Measurements from ENCODE around the gene LHX3.

LHX3 gene

DNA sequence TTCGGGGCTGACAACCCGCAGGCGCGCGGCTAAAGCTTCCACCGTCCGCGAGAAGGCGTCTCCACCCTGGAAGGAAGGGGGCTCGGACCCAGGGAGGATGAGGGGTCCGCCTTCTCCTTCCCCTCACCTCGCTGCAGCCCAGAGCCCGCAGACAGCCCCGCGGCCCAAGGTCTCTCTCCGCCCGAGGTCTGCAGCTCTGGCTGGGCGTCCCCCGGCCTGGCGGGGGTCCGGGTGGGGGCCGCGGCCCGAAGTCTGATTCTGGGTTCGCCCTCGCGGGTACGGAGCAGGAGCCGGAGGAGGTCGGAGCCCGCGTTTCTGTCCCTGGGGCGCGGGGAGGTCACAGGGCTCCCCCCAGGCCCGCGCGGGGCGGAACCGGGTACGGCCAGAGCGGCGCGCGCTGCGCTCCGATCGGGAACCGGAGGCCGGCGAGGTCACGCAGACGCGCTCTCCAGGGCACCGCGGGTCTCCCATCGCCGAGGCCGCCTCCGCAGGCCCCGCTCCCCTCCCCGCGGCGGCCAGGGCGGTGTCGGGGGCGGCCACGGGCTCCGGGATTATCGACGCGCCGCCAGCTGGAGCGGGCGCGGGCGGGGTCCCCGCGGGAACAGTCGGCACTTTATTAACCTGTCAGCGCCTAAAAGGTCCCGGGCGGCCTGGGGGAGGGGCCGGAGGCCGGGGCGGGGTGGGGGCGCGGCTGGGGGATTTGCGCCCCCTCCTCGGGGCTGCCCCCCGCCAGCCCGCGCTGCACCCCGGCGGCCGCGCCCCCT is 11.6 kb downstream of the LHX3 start:
- DNase-seq (ENCODE audit: low spot score): no peak

DNA sequence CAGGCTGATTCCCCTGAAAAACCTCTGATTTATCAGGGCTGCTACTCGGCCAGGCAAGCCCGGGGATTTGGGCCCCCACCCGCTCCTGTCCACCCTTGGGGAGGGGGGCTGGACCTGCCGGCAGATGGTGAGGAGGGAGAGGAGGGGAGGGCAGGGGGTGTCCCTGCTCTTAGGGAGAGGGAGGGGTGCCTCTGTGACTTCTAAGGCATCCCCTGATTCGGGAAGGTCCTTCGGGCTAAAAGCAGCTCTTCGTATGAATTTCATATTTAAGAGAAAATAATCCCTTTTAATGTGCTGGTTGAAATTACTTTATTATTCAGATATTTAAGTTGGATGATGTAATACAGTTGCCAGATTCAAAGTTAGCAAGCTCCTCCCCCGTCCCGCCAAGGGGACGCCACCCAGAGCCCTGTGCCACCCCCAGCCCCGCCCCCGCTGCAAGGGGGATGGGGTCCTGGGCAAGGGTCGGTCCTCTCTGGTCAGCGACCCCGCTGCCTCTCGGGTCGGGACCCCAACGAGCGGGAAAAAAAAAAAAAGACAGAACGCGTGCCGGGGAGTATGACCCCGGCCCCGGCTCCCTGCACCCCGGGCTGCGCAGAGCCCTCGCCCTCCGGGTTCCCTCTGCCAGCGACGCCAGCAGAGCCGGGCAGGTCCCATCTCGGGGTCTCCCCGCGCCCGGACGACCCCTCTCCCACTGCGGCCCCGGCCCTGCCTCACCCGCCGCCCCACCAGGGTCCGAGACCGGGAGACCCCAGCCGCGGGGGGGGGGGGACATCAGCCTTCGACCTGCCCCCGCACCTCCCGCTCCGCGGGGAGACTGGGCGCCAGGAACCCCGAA is 12.4 kb downstream of the LHX3 start:
- no peak for DNase-seq (ENCODE audit: low spot score)

DNA sequence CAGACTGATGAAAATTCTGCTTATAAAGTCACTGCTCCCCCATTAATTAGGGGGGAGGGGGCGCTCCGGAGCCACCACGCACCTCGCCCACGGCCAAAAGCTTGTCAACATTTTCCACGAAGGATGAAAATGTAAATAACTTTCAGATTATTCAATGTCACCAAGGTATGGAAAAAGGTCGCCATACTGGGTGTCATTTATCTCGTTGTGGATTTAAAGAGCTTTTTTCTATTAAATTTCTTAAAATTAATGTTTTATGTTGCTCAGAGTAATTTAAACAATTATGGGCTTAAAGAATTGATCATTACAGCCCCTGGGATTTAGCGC is 13.0 kb downstream of the LHX3 start:
- no peak for DNase-seq (ENCODE audit: low spot score)

DNA sequence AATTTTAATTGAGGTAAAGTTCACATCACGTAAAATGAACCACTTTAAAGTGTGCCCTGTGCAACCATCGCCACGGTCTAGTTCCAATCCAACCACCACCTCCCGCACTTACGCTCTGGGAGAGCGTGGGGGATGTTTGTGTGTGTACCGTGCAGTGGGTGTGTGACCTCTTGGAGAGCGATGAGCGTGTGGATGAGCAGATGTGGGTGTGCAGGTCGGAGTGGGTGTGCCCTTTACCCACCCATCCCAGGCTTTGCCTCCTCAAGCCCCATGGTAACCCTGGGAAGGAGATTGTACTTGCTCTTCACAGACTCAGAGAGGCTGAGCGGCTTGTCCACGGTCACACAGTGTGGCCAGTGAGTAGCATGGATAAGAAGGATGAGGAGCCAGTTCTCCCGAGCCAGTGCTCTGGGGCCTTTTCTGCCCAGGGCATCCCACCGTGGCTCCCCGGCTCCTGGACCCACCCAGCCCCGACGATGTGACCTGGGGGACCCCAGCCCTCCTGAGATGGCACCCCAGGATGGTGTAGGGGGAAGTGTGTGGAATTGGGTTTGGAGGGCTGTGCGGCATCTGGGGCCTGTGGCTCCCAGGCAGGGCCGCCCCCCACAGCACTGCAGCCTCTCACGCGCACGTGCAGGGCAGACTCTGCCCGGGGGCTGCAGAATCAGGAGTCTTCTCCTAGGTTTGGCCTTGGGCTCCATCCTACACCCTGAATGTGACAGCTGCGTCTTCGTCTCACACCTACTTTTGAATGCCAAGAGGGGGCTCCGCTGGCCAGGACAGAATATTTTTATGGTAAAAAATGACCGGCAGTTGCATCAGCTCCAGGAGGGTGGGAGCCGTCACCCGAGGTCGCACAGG is 13.6 kb downstream of the LHX3 start:
- no peak for DNase-seq (ENCODE audit: low spot score)

DNA sequence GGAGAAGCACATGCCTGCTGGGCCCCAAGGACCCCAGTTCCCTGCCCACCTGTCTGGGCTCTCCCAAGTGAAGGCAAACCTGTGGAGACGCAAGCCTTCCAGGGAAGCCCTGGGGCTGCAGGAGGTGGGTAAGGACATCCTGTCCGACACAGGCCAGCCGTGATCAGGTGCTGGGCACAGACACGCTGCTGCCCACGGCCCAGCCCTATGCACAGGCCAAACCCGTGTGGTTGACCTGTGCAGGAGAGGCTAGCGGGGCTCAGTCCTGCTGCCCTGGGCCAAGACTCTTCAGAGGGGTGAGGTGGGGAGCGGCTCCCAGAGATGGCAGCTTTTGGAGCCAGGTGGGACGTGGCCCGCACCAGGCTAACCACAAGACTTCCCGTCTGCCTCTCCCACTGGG is 14.3 kb downstream of the LHX3 start:
- no peak for DNase-seq (ENCODE audit: low spot score)

DNA sequence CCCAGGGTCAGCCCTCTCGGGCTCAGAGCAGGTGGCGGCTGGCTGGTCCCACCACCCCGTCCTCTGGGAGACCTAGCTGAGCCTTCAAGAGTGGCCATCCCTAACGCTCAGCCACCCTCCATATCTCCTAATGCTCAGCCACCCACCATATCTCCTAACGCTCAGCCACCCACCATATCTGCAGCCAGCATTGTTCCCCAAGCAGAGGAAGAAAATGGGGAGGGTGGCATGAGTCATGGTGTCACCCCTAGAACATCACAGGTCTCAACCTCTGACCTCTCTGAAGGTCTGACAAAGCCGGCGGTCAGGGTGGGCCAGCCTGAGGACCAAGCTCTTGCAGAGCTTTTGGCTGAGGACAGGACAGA is 14.7 kb downstream of the LHX3 start:
- DNase-seq (ENCODE audit: low spot score): no peak

DNA sequence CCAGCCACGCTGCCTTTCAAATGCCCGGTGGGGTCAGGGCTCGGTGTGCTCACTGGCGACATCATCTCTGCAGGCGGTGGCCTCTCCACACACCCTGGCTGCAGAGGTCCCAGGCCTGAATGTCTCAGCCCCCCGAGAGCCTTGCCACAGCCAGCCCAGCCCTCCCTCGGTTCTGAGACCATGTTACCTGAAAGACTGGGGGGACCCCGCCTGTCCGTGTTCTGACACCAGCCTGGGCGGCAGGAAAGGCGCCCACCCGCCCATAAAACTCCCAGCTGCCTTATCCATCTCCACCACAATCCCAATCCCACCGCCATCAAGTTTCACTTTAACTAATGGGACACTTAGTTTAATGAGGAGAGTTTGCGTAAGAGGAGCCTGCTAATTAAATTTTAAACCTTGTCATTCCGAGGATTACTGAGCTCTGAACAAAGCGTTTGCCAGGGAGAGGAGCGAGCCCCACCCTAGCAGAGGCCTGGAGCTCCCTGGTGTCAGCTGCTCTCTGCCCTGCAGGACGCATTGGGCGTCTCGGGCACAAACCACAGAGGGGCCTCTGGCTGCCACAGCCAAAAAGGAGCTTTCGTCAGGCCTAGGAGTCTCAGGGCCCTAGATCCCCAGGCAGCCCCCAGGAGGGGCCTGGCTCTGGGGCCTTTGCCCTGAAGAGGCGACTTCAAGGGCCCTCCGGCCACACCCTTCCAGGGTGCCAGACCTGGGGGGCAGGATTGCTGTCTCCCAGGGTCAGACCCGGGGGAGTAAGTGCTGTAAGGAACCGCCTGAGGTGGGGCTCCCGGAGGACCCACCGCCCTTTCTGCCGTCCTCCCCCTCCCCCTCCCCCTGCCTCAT is 15.3 kb downstream of the LHX3 start:
- DNase-seq (ENCODE audit: low spot score): no peak

DNA sequence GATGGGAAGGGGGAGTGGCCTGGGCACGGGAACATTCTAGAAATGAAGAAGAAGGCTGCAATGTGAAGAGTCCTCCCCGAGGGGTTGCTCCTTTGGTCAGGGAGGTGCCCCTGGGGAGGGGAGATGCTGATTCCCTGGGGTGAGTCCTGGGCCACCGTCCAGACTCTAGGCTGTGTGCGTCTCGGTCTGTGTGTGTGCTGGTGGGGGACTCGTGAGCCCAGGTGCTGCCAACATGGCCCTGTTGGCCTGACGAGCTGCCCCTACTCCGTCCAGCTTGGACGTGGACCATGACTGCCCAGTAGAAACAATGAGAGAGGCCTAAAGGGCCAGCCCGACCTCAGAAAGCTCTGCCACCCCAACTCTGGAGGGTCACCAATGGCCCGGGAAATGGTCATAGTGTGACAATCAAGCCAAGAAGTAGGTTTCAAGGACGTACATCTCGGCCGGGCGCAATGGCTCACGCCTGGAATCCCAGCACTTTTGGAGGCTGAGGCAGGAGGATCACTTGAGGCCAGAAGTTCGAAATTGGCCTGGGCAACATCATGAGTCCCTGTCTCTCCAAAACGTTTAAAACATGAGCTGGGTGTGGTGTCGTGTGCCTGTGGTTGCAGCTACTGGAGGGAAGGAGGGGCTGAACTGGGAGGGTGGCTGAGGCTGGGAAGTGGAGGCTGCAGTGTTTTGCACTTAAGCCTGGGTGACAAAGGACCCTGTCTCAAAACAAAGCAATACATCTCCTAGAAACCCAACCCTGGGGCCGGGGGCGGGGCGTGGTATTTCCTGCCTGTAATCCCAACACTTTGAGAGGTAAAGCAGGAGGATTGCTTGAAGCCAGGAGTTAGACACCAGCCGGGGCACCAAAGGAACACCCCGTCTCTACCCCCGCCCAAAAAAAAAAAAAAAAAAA is 17.0 kb downstream of the LHX3 start:
- no peak for DNase-seq (ENCODE audit: low spot score)

DNA sequence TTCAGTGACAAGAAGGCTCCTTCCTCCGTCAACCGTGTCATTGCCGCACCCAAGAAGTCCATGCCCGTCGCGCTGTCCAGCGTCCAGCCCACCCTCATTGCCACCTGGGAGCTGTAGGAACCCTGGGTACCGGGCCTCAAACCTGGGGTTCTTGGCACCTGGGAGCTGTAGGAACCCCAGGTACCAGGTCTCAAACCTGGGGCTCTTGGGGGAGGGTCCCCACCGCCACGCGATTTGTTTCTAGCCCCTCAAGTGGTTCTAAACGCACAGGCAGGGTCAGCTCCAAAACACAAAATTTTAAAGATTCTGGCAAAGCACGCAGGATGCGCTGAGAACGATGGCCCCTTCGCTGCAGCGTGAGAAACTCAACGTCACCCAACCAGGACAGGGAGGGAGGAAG is 17.7 kb downstream of the LHX3 start:
- DNase-seq (ENCODE audit: low spot score): no peak

DNA sequence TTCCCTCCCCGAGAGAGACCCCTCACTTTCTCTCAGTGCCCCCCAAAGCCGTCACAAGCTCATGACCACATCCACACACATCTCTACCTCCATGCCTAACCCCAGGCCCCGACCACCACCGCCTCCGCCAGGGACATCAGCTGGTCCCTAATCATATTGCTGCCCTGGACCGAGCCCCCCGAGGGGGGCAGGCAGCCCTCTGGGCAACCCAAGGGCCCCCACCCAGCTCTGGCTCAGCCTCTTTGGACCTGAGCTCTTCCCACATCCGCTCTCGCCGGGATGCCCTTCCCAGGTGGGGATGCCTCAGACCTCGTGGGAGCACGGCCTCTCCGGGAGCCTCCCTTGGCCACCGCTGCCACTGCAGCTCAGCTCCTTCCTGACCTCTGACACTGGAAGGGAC is 18.5 kb downstream of the LHX3 start:
- no peak for DNase-seq (ENCODE audit: low spot score)

DNA sequence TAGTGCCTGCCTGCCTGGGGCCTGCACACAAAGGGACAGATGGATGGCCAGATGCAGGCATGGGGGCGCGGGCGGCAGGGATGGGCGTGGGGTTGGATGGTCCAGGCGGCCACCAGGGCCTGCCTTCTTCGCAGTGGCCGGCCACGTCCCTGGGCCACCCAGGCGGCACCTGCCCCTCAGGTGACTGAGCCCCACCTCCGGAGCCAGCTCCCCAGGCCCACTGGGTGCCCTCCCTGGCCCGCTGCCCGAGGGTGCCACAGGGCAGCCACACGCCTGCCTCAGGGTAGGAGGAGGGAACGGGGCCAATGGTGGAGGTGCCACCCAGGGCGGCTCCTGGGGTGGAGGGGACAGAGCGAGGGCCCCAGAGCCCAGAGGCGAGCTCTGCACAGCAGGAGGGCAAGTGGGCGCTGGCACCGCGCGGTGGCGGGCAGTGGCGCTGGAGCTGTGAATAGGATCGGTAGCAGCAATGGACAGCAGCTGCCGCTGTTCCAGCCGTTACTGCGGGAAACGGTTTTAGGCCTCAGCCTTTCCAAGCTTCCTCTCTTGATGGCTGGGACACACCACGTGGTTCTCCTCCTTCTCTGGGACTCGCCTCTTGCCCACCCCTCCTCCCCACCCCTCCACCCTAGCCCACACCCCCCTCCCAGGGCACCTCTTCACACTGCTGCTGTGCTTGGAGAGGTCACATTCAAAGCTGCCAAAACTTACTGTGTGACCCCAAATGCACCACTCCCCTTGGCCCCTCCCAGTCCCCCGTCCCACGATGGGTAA is 19.1 kb downstream of the LHX3 start:
- DNase-seq (ENCODE audit: low spot score): no peak

DNA sequence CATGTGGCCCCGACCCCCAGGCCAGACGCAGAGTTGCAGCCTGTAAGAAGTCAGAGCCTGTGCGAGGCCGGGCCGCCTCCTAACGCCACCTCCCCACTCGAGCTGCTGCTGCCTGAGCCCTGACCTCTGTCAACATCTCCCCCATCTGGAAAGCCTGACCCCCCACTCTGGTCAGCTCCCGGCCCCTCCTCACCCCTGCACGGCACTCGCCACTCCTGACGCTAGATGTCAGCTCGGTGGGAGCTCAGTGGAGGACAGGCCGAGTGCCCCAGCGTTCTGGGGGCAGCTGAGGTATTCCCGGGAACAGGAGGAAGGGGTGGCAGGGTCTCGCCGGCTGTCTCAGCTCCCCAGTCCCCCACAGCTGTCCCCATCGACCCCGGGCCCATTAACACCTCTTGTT is 19.9 kb downstream of the LHX3 start:
- DNase-seq (ENCODE audit: low spot score): no peak

DNA sequence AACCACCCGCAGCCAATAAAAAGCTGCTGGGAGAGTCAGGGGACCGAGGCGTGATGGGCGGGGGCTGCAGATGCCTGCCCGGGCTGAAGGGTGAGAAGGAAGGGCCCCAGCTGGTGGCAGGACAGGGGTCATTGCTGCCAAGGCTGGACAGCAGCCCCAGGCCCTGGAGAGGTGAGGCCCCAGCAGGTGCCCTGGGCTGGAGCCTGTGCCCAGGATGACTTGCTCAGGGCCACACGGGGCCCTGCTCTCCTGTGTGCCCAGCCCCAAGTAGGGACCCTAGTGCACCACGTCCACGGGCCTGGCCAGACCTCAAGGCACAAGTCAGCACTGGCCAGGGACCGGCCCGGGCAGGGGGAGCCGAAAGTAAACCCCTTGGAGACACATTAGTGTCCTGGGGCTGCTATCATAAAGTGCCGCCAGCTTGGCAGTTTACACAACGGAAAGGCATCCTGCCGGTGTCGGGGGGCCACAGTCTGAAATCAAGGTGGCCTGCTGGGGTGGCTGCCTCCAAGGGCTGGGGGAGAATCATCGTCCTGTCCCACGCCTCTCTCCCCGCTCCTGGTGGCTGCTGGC is 22.0 kb downstream of the LHX3 start:
- DNase-seq (ENCODE audit: low spot score): no peak

DNA sequence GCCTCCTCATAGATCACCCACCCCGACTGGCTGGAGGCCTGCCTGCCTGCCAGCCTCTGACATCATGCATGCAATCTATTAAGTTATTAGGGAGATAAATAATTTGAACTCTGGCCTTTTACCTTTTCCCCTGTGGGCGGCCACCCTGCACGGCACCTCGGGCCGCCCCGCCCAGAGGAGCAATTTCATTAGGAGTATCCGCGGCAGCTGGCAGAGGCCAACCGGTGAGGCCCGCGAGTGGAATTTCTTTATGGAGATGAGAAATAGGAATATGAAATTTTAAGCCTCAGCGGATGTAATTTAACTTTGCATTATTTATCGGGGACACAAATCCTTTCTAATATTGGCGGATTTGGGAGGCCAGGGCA is 22.5 kb downstream of the LHX3 start:
- DNase-seq (ENCODE audit: low spot score): no peak

DNA sequence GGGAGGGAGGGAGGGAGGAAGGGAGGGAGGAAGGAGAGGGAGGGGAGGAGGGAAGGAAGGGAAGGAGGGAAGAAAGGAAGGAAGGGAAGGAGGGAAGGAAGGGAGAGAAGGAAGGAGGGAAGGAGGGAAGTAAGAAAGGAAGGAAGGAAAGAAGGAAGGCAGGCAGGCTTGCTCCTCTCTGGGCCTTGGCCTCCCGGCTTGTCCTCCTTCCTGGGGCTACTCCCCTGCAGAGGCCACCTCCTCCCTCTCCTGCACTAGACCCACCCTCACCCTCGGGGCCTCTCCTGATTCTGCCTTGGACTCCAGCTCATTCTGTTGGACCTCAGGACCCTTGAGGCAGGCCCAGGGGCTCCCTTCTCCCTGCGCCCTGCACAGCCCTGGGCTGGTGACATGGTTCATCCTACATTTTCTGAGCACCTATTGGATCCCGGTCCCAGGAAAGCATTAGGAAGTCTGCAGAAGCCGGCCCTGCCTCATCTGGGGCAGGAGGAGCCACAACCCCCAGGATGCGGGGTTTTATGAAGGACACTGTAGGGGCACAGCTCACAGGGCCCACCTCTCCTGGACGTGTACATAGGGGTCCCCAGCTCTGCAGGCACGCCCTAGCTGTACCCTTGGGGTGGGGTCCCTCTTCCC is 23.0 kb downstream of the LHX3 start:
- DNase-seq (ENCODE audit: low spot score): no peak

DNA sequence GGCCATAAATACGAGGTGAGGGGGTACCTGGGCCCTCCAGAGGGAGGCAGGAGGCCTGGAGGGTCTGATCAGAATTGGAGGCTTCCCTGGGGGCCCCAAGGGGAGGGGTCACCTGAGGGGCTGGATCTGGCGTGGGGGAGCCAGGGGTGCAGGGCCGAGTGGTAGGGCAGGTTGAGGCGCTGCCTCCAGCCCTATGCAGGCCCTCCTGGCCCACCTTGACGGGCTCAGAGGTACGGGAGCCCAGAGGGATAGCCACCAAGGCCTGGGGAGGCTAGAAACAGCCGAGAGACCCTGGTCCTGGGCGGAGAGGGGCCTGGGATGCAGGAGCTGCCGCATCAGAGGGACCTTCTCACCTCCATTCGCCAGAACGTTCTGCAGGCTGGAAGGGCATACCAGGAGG is 24.3 kb downstream of the LHX3 start:
- no peak for DNase-seq (ENCODE audit: low spot score)

DNA sequence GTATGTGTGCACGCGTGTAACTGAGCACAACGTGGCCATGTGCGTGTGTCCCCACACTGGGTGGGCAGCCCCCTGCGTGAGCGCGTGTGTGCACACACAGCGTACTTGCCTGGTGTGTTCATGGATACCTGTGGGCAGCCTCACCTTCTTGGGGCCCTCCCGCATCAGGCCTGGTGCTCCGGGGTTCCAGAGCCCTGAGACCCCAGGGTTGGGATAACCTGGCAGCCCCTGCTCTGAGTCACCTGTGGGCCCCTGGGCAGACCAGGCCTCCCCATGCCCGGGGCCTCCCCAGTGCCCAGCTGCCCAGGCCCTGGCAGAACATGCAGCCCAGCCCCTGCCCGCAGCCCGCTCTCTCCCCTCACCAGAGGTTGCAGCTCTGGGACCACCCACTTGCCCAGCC is 25.2 kb downstream of the LHX3 start:
- no peak for DNase-seq (ENCODE audit: low spot score)

DNA sequence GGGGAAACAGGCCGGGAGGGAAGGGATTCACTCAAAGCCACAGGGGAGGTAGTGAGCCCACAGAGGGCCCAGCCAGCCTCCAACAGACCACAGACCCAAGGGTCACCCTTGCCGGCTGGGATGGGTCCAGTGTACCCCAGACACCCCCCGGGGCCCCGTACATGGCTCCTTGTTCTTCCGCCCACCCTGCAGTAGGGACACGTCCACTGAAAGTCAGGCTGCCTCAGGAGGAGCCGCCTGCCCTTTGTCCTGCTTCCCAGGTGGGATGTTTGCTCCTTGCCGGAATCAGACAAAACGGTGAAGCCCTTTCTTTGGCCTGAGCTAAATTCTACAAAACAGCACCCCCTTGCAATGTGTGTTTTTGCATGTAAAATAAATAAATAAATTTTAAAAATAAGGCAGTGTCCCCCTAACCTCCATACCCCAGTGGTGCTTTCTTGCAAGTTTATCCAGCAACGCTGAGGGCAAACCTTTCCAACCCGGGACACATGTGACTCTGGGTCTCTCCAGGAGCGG is 25.8 kb downstream of the LHX3 start:
- no peak for DNase-seq (ENCODE audit: low spot score)

DNA sequence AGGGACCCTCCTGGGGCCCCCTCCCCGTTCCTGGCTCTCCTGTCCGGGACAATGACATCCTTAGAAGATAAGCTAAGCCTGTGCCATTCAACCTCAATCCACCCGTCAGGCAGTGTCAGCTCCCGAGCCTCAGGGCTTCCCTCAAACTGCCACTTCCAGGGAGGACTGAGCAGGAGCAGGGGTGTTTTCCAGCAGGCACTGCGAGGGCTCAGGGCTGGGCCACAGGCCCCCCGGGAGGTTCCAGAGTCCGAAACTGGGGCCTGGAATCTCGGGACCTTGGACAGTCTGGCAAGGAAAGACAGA is 26.2 kb downstream of the LHX3 start:
- no peak for DNase-seq (ENCODE audit: low spot score)
